SK-N-DZ (cell line): Measurements from ENCODE around the gene APOLD1.
"Not testable (repeated sequence)": the region's sequence is repeated elsewhere in the genome, so short reads cannot be mapped to it uniquely, and the experiment has no call there.

ENCODE experiments used
- DNase-seq: peaks from one replicate; pipeline ENCODE4 v3.0.0-alpha.2; 2015; ENCODE audit warnings: low spot score

The APOLD1 gene

DNA sequence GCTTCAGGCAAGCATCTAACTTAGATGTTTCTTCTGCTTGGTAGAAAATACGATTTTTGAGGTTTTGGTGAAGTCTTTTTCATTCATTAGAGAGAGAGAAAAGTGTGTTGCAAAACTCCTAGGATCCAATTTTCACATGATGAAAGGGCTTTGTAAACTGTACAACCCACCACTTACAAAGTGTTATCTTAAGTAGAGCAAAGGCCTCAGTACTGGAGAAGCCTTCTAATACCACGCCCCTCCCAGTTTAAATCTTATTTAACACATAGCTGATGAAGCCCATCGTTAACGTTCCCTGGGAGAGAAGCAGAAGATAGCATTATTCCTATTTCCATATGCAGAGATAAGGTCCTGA, 869 bp downstream of the APOLD1 start:
- DNase-seq, result no peak

DNA sequence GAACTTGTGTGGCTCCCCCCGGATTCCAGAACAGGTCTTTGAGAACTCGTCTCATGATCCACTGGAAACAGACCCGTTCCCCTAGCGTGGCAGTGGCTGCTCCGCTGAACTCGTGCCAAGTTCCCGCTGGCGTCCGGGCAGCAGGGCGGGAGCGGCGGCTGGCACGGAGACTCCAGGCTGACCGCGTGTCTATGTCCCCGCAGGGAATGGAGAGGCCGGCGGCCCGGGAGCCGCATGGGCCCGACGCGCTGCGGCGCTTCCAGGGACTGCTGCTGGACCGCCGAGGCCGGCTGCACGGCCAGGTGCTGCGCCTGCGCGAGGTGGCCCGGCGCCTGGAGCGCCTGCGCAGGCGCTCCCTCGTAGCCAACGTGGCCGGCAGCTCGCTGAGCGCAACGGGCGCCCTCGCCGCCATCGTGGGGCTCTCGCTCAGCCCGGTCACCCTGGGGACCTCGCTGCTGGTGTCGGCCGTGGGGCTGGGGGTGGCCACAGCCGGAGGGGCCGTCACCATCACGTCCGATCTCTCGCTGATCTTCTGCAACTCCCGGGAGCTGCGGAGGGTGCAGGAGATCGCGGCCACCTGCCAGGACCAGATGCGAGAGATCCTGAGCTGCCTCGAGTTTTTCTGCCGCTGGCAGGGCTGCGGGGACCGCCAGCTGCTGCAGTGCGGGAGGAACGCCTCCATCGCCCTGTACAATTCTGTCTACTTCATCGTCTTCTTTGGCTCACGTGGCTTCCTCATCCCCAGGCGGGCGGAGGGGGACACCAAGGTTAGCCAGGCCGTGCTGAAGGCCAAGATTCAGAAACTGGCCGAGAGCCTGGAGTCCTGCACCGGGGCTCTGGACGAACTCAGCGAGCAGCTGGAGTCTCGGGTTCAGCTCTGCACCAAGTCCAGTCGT, 1.5 kb downstream of the APOLD1 start:
- DNase-seq, result peak; percentile 82

DNA sequence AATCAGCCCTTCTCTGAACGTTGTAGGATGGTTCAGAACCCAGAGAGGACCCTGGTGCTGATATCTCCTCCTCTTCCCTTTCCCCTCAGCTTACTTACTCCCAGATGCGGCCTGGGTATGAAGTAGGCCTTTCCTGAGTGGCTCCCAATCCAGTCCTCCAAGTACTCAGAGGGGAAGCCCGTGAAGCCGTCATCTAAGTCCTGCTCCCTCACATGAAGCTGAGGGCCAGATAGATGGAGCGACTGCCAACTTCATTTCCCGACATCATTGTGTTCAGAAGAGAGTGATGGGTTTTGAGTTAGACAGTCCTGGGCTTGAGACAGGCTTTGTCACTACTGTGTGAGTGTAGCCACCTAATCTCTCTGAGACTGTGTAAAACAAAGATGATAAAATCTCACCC, 2.7 kb downstream of the APOLD1 start:
- DNase-seq, result no peak

DNA sequence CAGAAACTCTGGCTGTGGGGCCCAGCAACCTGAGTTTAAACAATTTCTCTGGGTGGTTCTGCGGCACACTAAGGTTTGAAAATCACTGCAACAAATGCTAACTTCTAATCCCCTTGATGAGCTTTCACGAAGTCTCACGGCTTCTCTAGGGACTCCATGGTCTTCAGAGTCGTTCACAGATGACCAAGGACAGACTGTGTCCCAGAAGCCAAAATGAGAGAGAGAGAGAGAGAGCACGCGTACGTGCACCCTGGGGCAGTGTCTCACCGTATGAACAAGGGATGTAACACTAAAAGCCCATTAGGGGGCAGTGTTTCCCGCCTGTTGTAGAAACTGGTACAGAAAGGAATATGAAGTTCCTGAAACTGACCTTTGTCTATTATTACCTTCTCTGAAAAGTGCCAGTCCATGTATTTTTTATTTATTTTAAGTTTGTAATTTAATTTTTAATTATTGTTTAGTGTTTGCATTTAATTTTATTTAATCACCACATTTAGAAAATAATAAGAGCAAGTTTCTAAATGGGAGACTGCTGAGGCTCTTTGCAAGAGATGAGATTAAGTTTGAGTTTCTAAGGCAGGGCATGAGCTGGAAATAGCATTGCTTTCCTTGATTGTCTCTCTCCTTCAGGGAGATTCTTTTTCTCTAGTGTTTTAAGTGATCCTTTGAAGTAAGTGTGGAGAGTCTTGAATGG, 3.4 kb downstream of the APOLD1 start:
- DNase-seq, result peak; percentile 86

DNA sequence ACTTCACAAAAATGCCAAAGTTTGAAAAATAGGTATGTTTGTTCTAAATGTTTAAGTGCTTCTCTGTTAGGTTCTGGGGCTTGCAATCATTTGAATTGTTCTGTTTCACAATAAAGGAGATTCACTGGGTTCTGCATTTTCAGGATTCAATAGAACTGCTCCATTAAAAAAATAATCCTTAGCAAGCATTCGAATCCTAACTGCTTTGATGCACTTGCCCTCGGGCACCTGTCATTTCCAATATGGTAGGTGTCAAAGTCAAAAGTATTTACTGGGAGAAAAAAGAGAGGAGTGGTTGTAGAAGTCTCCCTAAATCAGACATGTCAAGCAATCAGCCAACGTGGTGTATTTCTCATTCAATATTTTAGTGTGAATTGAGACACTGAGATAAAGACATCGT, 5.5 kb downstream of the APOLD1 start:
- DNase-seq, result no peak

DNA sequence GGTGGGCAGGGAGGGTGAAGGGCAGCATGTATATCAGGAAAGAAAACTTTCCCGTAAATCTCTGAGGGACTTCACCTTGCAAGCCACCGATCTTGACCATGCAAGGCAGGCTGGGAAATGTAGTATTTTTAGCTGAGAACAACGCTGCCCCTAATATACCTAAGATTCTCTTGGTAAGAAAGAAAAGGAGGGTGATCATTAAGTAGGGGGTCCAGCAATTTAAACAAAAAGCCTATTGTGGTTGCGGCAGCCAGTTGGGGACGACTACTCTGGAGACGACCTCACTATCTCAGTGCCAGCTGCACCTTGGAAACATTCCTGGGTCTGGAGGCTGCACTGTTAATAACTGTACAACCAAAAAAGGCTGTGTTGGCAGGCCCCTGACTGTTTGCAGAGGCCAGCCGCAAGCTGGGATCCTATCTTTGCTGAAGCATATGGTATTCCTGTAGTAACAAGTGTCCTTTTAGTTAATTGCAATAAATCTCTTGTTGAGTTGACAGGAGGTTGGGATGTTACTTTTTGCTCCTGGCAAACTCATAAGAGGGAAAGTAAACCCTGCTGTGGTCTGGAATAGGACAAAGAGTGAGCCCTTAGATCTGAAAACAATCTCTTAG, 6.4 kb downstream of the APOLD1 start:
- DNase-seq, result peak; percentile 73

DNA sequence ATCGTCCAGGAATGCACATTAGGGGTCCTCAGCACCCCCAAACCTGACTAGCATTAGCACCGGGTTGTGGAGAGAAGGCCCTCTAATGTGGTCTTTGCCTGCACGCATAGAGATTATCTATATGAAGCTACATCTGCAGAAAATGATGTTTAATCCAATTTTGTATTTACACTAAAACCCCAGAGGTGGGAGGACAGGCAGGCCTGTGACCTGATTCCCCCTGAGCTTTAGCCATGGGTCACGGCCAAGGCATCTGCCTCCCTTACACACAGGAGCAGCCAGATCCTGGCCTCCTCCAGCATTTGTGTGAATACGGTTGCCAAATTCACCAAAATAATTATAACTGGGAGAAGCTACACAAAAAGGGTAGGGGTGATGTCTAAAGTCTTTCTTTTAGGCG, 7.0 kb downstream of the APOLD1 start:
- no peak for DNase-seq

DNA sequence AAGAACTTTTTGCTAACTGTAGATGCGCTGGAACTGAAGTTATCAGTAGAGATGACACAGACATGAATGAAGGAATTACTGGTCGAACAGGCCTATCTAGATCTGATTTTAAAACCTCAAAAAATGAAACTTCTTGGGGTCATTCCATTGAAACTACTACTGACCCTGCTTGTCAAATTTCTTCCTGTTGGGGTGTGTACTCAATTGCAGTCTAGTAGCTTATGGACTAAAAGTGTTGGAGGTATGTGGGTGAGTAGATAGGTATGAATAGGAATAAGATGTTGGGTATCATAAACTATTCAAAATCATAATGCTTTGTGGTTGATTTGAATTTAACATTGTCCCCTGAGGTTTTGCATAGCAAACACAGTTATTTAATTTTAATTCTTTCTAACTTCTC, 9.2 kb downstream of the APOLD1 start:
- no peak for DNase-seq

DNA sequence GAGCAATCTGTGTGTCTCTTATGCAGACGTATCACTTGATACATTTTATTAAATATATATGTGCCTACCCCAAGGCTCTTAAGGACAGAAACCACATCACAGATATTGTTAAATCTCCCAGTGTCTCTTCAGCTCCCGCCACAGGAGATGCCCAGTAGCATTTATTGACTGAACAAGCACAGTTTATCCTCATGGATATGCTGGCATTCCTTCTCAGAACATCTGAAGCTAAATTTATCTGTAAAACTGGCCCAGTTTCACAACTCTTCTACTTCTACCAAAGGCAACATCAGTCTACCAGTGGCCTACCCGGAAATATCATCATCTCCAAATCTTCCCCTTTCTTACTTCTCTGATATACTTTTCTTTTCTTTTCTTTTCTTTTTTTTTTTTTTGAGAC, 10.7 kb downstream of the APOLD1 start:
- DNase-seq, result no peak

DNA sequence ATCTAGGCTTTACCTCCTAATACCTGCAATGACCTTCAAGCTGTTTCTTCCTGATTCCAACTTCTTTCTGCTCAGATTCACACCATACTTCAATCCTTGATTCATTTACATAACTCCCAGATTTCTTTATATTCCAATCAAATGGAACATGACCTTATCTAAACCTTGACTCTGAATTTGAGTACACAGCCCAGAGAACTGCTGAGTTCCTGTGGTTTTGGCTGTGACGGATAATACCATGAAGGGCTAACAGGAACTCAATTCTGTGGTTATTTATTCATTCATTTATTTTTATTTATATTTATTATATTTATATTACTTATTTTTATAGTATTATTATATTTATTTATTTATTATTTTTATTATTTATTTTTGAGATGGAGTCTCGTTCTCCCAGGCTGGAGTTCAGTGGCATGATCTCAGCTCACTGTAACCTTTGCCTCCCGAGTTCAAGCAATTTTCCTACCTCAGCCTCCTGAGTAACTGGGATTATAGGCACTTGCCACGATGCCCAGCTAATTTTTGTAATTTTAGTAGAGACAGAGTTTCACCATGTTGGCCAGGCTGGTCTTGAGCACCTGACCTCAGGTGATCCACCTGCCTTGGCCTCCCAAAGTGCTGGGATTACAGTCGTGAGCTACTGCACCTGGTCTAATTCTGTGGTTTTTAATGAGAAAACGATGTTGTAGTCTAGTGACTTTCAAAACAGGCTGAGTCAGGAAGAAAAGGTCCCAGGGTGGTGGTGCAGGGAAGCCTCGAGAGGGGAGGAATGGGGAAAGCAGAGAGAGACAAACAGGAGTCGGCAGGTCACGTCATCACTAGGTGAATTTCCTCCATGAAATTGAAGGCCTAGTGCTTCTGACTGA, 11.7 kb downstream of the APOLD1 start:
- no peak for DNase-seq

DNA sequence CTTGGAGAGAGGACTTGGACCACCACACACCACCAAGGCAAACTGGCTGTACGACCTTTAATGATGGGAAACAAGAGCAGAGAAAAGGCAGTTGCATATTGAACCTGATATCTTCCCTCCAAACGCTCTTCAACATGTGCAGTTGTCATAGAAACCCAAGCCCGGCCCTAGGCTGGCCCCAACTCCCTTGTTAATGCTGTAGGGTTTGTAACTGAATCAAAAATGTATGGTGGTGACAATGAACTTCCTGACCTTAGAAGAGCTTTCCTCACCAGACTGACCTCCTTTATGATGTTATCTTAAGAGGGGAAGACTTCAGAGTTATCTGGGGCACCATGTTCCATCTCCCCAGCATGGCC, 12.3 kb downstream of the APOLD1 start:
- no peak for DNase-seq

DNA sequence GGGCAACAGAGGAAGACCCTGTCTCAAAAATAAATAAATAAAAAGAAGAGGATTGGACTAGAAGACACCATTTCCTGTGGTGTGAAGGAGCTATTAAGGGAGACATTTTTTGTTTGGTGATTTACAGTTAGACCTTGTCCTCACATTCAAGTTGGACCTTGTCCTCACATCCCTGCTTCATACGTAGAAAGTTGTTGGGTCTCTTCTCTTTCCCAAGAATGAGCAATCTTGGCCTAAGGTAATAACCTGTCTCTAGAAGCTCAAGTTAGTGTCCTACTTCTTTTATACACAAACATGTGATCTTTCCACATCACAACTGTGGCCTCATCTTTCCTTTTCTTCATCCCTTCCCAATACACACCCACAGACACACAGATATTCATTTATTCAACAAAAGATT, 13.0 kb downstream of the APOLD1 start:
- no peak for DNase-seq

DNA sequence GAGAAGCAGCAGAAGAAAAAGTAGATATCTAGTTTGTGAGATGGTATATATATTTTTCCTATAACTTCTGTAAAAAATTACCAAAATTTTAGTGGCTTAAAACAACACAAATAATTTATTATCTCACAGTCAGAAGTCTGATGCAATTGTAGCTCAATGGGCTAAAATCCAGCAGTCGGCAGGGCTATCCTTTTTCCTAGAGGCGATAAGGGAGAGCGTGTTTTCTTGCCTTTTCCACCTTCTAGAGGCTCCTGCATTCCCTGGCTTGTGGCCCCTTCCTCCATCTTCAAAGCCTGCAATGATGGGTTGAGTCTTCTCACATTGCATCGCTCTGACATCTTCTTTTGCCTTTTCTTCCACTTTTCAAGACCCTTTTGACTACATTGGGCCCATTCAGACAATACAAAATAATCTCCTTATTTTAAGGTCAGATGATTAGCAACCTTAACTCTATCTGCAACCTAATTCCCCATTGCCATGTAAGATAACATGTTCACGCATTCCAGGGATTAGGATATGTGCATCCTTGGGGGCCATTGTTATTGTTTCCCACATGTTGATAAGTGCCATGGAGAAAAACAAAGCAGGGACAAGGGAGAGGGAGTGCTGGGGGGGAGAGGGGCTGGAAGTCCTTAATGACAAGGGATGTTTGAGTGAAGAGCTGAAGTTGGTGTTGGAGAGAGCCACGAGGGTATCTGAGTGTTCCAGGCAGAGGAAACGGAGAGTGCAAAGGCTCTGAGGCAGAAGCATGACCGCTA, 13.9 kb downstream of the APOLD1 start:
- no peak for DNase-seq

DNA sequence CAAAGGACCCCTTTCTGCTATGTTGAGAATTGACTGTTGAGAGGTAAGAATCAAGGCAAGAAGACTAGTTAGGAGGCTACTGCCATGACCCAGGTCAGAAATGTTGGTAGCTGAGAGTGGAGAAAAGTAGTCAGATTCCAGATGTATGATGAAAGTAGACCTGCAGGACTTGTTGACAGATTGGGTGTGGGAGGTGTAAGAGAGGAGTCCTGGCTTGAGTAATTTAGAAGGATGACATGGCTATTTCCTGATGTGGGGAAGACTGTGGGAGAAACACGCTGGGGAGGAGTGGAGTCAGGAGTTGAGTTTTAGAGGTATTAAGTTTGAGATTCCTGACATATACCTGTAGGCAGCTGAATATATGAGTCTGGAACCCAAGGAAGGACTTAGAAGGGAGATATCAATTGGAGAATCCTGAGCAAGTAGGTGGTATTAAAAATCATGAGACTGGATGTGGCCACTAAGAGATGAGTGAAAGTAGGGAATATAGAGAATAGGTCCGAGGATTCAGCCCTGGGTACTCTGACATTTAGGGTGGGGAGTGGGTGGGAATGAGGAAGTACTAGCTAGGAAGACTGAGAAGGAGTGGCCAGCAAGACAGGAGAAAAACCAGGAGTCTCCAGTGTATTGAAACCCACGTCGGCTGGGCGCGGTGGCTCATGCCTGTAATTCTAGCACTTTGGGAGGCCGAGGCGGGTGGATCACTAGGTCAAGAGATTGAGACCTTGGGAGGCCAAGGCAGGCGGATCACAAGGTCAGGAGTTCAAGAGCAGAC, 15.1 kb downstream of the APOLD1 start:
- no peak for DNase-seq

DNA sequence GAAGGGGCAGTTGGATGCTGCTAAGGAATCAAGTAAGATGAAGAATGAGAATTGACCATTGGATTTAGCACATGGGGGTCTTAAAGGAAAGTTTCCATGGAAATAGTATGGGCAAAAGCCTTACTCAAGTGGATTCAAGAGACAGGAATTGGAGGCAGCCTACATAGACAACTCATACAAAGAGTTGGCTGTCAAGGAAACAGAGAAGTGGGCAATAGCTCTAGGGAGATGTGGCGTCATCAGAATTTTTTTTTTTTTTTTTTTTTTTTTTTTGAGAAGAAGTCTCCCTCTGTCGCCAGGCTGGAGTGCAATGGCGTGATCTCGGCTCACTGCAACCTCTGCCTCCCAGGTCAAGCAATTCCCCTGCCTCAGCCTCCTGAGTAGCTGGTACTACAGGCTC, 16.2 kb downstream of the APOLD1 start:
- not testable (repeated sequence) for DNase-seq

DNA sequence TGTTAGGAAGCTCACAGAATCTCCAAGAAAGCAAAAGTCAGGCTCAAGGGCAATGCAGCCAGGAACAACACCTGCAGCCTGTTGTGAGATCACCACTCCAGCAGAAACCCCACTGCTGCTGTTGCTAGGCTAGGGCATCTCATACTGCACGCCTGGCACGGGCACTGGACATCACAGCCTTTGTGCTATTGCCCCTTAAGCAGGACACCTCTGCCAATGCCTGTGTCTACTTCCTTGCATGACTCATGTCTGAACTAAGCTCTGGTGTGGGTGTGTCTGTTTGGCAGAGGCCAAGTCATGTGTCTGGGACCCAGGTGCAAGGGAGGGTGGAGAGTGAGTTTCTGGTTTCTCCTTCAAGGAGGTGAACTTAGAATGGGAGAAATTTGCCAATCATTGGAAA, 17.7 kb downstream of the APOLD1 start:
- DNase-seq, result no peak

DNA sequence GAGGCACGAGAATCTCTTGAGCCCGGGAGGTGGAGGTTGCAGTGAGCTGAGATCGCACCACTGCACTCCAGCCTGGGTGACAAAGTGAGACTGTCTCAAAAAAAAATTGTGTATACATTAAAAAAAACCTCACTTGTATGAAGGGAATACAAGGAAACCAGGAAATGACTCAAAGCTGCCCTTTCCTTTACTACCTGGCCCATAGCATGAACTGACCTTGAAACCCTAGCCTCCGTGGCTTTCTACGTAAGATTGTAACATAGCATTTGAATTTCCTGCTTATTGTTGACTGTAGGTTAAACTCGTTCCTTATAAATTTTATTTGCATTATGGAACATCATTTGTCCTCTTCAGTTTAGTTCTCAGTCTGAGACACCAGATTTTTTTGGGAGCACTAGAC, 18.6 kb downstream of the APOLD1 start:
- DNase-seq, result no peak

DNA sequence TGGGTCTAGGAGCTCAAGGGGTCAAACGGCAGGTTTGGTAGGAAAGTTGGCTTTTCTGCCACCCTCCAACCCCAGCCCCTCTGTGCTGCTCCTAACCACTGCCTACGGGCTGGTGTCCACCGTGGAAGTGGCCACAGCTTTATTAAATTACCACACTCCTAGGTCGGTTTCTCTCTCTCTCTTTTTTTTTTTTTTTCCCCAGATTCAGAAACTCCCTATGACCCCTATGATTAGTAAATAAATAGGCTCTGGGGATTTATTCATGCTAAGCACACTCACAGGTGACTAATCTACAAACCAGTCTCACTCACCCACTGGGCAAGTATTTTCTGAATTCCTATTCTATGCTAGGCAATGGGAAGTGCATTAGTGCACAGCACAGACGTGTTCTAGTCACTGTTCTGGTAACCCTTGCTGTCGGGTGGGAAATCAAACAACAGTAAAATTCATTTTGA, 19.0 kb downstream of the APOLD1 start:
- no peak for DNase-seq

DNA sequence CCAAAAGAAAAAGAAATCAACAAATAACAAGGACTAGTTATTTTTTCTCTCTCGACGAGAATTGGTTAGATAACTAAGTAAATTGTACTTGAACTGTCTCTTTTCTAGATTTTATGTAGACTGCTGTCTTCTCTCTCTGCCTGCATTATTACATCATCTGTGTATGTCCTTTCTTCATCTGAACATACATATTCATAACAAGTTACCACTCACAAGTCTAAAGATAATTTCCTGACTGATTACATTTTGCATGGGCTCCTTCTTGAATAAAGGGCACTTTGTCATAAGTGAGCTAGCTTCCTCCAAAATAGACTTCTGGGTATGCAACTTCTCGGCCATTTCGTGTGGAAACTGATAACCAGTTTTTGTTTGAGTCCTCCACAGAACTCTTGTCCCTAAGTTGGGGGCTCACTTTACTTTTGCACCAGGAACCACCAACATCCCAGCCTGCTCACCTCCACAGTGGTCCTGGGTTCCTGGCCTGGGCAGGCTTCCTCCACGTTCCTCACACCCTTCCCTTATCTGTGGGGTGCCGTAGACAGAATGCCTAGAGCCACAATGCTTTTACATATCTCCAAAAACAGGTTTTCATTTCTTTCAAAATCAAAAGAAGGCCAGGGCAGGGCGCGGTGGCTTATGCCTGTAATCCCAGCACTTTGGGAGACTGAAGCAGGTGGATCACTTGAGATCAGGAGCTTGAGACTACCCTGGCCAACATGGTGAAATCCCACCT, 21.5 kb downstream of the APOLD1 start:
- DNase-seq, result no peak

DNA sequence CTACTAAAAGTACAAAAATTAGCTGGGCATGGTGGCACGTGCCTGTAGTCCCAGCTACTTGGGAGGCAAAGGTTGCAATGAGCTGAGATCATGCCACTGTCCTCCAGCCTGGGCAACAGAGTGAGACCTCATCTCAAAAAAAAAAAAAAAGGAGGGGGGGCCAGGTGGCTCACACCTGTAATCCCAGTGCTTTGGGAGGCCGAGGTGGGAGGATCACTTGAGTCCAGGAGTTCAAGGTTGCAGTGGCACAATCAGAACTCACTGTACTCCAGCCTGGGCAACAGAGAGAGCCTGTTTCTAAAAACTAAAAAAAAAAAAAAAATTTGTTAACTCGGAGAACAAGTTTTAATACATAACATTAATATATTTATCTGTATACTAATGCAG, 22.1 kb downstream of the APOLD1 start:
- DNase-seq, result not testable (repeated sequence)
